ENCODE measurements around the gene OSTC. TPM values are rescaled to one million over a fixed set of nuclear protein-coding genes. Genes with fewer than 3 reads are reported as not detected.

The OSTC gene
- polyA plus RNA-seq, 3 donors, result 64.4 to 109 (median 105) TPM

DNA sequence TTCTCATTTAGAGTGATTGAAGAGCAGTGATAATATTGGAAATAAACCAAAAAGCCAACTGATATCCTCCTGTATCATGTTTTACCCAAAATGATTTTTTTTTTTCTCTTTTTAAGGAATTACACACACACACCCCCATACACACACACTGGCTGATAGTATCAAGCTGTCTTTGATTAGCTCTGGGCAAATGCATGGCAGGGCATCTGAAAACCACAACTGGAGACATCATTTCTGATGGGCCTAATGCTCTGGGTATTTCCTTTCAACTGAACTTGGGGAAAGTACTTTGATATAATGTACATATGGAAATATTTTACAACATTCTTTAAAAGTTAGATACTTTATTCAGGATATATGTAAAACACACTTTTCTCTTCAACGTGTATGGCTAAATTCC lies 14.2 kb upstream of the OSTC start:
- no peak overlapping the region for H3K27ac ChIP-seq (ENCODE audit: low read depth, low read length)
- WGBS, 3 donors, result 78 to 83% (median 81%) methylated on average over 1 of the region's 1 CpG

DNA sequence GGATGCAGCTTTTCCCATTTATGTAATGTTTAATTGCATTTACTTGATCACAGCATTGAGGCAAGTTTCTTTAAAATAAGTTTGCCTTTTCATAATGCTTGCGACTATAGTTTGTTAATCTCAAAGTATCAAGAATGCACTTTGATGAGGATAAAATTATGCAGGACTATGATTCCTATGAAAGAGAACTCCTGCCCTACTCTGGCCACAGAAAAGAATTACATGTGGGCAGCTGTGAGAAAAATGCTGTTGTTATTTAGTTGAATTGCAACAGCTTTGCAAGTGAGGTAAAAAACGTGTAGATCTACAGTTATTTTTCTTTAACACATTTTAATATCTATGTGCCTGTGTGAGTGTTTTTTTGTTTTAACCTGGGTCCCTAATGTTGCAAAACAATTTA lies 12.5 kb upstream of the OSTC start:
- 55 to 67% (median 63%) methylated on average over 2 of the region's 2 CpGs for WGBS, 3 donors
- no peak overlapping the region for H3K27ac ChIP-seq (ENCODE audit: low read depth, low read length)

- WGBS, 3 donors, result 65 to 89% (median 81%) methylated on average over 1 of the region's 1 CpG
- no peak overlapping the region for H3K27ac ChIP-seq (ENCODE audit: low read depth, low read length)
These were observed 6.2 kb upstream of the OSTC start for GRCh38 chr4:108644237-108644636.

DNA sequence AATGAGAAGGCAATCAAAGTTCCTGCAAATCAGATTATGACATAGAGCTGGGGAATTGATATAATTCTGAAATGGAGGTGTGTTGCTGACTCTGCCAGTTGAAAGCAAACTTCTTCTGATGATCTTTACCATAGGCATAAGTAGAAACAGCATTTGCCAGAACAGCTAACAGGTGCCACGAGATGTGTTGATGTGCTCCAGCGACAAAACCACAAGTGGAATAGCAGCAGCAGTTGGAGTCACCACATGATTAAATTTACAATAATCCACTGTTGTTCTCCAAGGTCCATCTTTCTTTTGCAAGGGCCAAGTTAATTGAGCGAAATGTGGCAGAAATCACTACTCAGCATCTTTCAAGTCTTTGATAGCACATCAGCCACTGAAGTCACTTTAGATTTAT lies 3.7 kb upstream of the OSTC start:
- H3K27ac ChIP-seq (ENCODE audit: low read depth, low read length), result no peak overlapping the region
- WGBS, 3 donors, result 92 to 93% (median 93%) methylated on average over 3 of the region's 3 CpGs

- no peak overlapping the region for H3K27ac ChIP-seq (ENCODE audit: low read depth, low read length)
- 1 to 4% (median 3%) methylated on average over 6 of the region's 6 CpGs for WGBS, 3 donors
These were observed 562 bp upstream of the OSTC start for GRCh38 chr4:108649863-108650211.

GRCh38 chr4:108651014-108651791 lies 804 bp downstream of the OSTC start:
- no peak overlapping the region for H3K27ac ChIP-seq (ENCODE audit: low read depth, low read length)
- whole genome bisulfite sequencing, 3 donors, result 2 to 5% (median 3%) methylated on average over 9 of the region's 9 CpGs

DNA sequence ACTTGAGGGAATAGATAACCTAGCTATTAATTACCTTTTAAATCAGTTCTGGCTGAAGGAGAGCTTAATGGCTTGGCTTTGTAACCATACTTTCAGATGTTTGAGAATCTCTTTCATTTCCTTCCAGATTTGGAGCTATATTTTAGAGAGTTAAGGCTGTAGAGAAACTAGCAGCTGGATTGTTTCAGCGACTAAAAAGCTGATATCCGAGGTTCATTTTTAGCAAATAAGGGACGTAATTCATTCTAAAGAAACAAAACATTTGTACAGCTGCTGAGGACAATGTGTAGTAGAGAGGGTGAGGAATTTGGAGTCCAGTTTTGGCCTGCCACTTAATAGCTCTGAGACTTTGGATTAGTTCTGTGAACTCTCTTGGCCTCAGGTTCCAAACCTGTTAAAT lies 12.2 kb downstream of the OSTC start:
- WGBS, 3 donors, result 62 to 73% (median 71%) methylated on average over 3 of the region's 3 CpGs
- H3K27ac ChIP-seq (ENCODE audit: low read depth, low read length), result no peak overlapping the region

DNA sequence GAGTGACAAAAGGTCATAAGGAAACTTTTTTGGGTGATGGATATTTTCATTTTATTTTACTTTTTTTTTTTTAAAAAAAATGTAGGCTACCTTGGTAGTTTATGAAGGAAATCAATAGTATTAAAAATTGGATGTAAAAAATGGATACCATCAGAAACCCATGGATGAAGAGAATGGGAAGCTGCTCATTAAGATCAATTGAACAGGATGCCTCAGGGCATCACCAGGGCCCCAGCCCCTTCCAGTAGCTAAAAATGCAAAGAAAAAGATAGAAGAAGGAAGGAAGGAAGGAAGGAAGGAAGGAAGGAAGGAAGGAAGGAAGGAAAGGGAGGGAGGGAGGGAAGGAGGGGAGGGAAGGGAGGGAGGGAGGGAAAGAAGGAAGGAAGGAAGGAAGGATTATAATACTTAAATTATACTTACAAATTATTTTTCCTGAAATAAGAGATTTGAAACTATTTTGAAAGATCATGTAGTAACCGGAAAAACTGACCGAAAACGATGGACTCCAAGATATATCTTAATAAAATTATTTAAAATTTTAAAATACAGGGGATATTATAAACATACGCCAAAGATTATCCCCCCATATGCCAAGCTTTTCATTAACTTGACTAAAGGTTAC lies 24.1 kb downstream of the OSTC start:
- H3K27ac ChIP-seq (ENCODE audit: low read depth, low read length), result no peak overlapping the region
- WGBS, 3 donors, result 73 to 86% (median 74%) methylated on average over 4 of the region's 4 CpGs

DNA sequence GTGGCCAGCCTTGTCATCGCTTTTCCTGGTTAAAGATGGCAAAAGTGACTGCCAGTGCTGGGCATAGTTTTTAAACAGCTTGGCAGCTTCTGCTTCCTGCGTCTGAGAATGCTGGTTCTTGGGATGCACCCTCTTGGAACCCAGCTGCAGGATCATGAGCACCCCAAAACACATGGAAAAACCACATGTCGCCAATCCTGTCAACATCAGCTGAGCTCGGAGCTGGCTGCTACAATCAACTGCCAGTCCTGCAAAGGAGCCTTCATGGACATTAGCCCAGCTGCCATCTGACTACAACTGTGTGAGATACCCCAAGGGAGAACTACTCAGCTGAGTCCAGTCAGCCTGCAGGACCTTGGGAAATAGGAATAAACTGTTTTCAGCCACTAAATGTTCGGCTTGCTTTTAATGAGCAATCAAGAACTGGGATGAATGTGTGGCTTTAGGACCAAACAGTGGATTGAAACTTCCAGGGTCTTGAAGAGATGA lies 31.0 kb downstream of the OSTC start:
- 84 to 91% (median 87%) methylated on average over 5 of the region's 5 CpGs for WGBS, 3 donors
- H3K27ac ChIP-seq (ENCODE audit: low read depth, low read length), result no peak overlapping the region

DNA sequence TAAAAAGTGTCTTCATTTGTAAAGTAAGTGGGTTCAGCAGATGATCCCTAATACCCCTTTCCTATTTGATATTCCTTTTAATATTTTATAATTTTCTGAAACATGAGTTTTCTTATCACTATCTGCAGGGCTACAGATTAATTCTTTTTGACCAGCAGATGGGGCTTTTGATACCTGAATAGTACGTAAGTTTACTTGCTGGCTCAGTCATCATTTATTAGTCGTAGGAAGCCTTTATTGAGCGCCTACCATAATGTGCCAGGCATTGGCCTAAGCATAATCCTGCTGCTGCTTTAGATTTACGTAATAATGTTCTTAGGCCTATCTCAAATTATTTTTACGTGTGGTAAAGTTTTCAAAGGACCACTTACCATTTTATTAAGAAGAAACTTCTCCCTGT lies 33.1 kb downstream of the OSTC start:
- H3K27ac ChIP-seq (ENCODE audit: low read depth, low read length), result no peak overlapping the region
- WGBS, 3 donors, result 13 to 34% (median 22%) methylated on average over 5 of the region's 5 CpGs

DNA sequence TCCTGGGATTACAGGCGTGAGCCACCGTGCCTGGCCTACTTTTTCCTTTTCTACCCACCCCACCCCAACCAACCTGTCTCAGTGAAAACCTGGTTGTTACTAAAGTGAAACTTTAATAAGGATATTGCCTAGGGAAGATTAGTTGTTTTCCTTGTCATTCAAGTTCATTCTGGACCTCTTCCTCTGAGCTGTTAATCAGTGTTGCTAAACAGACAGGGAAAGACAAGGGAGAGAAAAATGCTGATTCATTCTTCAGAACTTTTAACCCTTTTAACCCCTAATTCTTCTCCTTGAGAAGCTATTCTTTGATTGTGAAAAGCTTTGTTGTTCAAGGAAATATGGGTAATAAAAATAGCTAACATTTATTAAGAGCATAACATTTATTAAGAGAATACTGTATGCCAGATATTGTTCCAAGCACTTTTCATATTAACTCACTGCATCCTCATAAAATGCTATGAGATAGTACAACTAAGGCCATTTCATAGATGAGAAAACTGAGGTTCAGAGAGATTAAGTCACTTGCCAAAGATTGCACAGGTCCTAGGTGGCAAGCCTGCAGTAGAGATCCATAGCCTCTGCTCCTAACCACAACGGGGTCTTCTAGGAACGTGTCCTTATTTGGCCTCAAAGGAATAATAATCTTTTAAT lies 34.8 kb downstream of the OSTC start:
- 87 to 93% (median 88%) methylated on average over 4 of the region's 4 CpGs for WGBS, 3 donors
- H3K27ac ChIP-seq (ENCODE audit: low read depth, low read length), result no peak overlapping the region

- WGBS, 3 donors, result 56 to 67% (median 65%) methylated on average over 1 of the region's 1 CpG
- H3K27ac ChIP-seq (ENCODE audit: low read depth, low read length), result no peak overlapping the region
These were observed 40.3 kb downstream of the OSTC start for GRCh38 chr4:108690738-108691137.

- 84 to 89% (median 89%) methylated on average over 3 of the region's 3 CpGs for WGBS, 3 donors
- no peak overlapping the region for H3K27ac ChIP-seq (ENCODE audit: low read depth, low read length)
These were observed 42.8 kb downstream of the OSTC start for GRCh38 chr4:108693211-108693610.

DNA sequence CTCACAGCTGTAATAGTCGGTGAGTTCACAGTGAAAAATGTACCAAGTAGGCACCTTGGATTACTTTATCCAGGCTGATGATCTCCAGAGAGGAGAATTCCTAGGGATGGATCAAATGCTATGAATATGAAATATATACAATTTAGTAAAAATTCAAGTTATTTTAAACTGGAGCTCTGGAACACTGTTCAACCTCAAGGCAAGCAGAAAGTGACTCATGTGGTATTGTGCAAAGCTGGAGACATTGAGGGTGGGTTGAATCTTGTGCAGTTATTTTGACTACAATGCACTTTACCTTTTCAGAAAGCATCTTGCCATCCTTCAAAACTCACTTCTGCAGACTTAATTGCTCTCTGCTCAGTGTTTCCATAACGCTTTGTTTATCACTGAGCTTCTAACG lies 43.4 kb downstream of the OSTC start:
- no peak overlapping the region for H3K27ac ChIP-seq (ENCODE audit: low read depth, low read length)
- WGBS, 3 donors, result 77 to 91% (median 86%) methylated on average over 3 of the region's 3 CpGs

DNA sequence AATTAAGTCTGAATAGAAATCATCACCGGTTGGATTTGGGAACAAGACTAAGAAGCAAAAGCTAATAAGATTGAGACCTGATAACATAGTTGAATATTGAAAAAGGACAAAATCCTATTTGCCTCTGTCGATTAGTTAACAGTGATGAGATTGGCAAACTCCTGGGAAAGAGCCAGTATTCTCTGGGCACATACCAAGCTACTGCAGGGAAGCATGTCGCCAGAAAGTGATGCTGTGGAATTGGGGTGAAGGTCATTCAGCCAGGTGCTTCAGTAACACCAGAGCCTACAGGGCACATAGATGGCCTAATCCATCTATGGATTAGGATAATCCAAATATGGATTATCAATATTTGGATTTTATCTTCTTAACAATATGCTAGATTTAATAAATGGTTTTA lies 44.0 kb downstream of the OSTC start:
- no peak overlapping the region for H3K27ac ChIP-seq (ENCODE audit: low read depth, low read length)
- 49 to 82% (median 78%) methylated on average over 3 of the region's 3 CpGs for WGBS, 3 donors

- no peak overlapping the region for H3K27ac ChIP-seq (ENCODE audit: low read depth, low read length)
- 95 to 100% (median 100%) methylated on average over 1 of the region's 1 CpG for WGBS, 3 donors
These were observed 44.7 kb downstream of the OSTC start for GRCh38 chr4:108695062-108695461.

GRCh38 chr4:108696160-108696559 lies 45.8 kb downstream of the OSTC start:
- 87 to 89% (median 88%) methylated on average over 3 of the region's 3 CpGs for WGBS, 3 donors
- no peak overlapping the region for H3K27ac ChIP-seq (ENCODE audit: low read depth, low read length)

- WGBS, 3 donors, result 17 to 41% (median 31%) methylated on average over 1 of the region's 1 CpG
- H3K27ac ChIP-seq (ENCODE audit: low read depth, low read length), result no peak overlapping the region
These were observed 49.8 kb downstream of the OSTC start for GRCh38 chr4:108700081-108700757.

- no peak overlapping the region for H3K27ac ChIP-seq (ENCODE audit: low read depth, low read length)
- 36 to 67% (median 59%) methylated on average over 3 of the region's 3 CpGs for WGBS, 3 donors
These were observed 52.6 kb downstream of the OSTC start for GRCh38 chr4:108702960-108703359.

Measured in adipose tissue (tissue), 3 donors.